Measurements from ENCODE around the gene GALNT2. TPM values are rescaled to one million over a fixed set of nuclear protein-coding genes. Genes with fewer than 3 reads are reported as not detected.

Gene GALNT2
- total RNA-seq, 1 experiment from 2014 or later: 152 TPM

DNA sequence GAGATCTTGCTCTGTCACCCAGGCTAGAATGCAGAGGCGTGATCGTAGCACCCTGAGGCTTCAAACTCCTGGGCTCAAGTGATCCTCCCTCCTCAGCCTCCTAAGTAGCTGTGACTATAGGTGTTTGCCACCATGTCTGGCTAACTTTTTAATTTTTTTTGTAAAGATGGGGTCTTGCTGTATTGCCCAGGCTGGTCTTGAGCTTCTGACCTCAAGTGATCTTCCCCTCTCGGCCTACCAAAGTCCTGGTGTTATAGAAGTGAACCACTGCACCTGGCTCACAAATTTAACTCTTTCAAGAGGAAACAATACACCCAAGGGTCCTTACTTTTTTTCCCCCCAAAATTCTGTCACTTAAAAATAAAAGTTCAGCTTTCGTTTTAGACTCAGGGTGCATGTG, 62.3 kb downstream of the GALNT2 start:
- in situ Hi-C loops (cut with HindIII; ENCODE audit: low pct_unique_long_range_greater_than_20kb, low sequenced_read_pairs): no loop called here
- intact Hi-C loops (cut with micrococcal nuclease; ENCODE audit: unreplicated experiment): no loop called here
- no peak for DNase-seq (ENCODE audit: low read depth, low spot score)
- Histone ChIP-seq H3K4me1 (ENCODE audit: control insufficient read depth, insufficient read depth, low read length) (peaks cover 17% of the 10 kb centered on the region), H3K36me3 (ENCODE audit: control insufficient read depth, insufficient read depth, low read length) (no peaks in the 10 kb centered on the region), H3K27ac (ENCODE audit: low read length) (no peak overlapping the region), H3K4me3 (ENCODE audit: low read depth in 2 of 2, low read length in 2 of 2) (no peak overlapping the region), H3K27me3 (ENCODE audit: control insufficient read depth, insufficient read depth, low read length) (no peaks in the 10 kb centered on the region), H3K9me3 (ENCODE audit: control insufficient read depth, insufficient read depth, low read depth, low read length) (no peaks in the 10 kb centered on the region)
- no TSS peak for BruUV-seq (replicated peaks)
- no peak for ATAC-seq
- CTCF ChIA-PET: no interaction called here
- TF ChIP-seq SIN3A (IDR thresholded peaks at IDR 0.05; ENCODE audit: borderline replicate concordance, insufficient read depth, low read depth, low read length): no peak
- no peak for TF ChIP-seq POLR2AphosphoS5 (IDR thresholded peaks at IDR 0.05; ENCODE audit: low read depth, low read length)
- TF ChIP-seq, protein P1, sequence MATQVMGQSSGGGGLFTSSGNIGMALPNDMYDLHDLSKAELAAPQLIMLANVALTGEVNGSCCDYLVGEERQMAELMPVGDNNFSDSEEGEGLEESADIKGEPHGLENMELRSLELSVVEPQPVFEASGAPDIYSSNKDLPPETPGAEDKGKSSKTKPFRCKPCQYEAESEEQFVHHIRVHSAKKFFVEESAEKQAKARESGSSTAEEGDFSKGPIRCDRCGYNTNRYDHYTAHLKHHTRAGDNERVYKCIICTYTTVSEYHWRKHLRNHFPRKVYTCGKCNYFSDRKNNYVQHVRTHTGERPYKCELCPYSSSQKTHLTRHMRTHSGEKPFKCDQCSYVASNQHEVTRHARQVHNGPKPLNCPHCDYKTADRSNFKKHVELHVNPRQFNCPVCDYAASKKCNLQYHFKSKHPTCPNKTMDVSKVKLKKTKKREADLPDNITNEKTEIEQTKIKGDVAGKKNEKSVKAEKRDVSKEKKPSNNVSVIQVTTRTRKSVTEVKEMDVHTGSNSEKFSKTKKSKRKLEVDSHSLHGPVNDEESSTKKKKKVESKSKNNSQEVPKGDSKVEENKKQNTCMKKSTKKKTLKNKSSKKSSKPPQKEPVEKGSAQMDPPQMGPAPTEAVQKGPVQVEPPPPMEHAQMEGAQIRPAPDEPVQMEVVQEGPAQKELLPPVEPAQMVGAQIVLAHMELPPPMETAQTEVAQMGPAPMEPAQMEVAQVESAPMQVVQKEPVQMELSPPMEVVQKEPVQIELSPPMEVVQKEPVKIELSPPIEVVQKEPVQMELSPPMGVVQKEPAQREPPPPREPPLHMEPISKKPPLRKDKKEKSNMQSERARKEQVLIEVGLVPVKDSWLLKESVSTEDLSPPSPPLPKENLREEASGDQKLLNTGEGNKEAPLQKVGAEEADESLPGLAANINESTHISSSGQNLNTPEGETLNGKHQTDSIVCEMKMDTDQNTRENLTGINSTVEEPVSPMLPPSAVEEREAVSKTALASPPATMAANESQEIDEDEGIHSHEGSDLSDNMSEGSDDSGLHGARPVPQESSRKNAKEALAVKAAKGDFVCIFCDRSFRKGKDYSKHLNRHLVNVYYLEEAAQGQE (IDR thresholded peaks at IDR 0.05; ENCODE audit: insufficient read depth in 1 of 2, low read depth in 2 of 2, low read length in 1 of 2): no peak
- TF ChIP-seq, protein P2, sequence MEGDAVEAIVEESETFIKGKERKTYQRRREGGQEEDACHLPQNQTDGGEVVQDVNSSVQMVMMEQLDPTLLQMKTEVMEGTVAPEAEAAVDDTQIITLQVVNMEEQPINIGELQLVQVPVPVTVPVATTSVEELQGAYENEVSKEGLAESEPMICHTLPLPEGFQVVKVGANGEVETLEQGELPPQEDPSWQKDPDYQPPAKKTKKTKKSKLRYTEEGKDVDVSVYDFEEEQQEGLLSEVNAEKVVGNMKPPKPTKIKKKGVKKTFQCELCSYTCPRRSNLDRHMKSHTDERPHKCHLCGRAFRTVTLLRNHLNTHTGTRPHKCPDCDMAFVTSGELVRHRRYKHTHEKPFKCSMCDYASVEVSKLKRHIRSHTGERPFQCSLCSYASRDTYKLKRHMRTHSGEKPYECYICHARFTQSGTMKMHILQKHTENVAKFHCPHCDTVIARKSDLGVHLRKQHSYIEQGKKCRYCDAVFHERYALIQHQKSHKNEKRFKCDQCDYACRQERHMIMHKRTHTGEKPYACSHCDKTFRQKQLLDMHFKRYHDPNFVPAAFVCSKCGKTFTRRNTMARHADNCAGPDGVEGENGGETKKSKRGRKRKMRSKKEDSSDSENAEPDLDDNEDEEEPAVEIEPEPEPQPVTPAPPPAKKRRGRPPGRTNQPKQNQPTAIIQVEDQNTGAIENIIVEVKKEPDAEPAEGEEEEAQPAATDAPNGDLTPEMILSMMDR (IDR thresholded peaks at IDR 0.05): no peak
- no peak for TF ChIP-seq TCF7L2 (IDR thresholded peaks at IDR 0.05; ENCODE audit: low read depth, low read length)
- POLR2A ChIA-PET: no interaction called here

DNA sequence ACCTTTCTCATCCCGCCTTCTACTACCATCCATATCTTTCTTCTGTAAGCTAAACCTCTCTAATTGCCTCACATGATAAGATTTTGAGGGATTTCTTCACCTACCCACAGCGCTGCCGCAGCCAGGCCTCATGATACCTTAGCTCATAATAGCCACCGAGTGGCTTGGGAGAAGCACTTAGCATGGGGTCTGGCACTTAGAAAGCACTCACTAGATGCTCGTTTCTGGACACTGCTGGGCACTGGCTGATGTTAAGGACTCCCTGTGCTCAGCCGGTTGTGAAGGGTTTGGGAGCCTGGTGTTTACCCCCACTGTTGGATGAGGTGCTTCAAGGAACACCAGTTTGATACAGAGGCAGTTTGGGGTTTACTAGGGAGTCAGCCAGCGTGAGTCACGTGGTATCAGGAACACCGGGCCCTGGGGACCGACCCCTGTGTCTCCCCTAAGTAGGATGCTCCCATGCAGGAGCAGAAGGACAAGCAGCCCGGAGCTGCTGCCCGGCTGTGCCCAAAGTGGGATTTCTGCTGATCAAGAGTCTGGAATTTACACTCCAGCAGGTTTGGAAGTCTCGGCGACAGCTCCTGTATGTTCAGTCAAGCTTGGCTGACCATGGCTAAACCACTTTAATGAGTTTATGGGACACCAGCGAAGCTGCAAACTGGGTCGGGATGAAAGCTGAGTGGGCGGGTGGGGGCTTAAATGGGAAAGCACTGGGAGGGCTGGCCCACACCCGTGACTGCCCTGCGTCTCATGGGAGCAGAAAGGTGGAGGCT, 63.3 kb downstream of the GALNT2 start:
- intact Hi-C loops (cut with micrococcal nuclease; ENCODE audit: unreplicated experiment): no loop called here
- in situ Hi-C loops (cut with HindIII; ENCODE audit: low pct_unique_long_range_greater_than_20kb, low sequenced_read_pairs): no loop called here

More for the DNA sequence above, 63.3 kb downstream of the GALNT2 start:
- Histone ChIP-seq H3K36me3 (ENCODE audit: control insufficient read depth, insufficient read depth, low read length) (no peaks in the 10 kb centered on the region), H3K27ac (ENCODE audit: low read length) (no peak overlapping the region), H3K4me1 (ENCODE audit: control insufficient read depth, insufficient read depth, low read length) (peaks cover 8% of the 10 kb centered on the region; the same call in 1 of the 2 replicates), H3K9me3 (ENCODE audit: control insufficient read depth, insufficient read depth, low read depth, low read length) (no peaks in the 10 kb centered on the region), H3K4me3 (ENCODE audit: low read depth in 2 of 2, low read length in 2 of 2) (no peak overlapping the region), H3K27me3 (ENCODE audit: control insufficient read depth, insufficient read depth, low read length) (no peaks in the 10 kb centered on the region)
- TF ChIP-seq SIN3A (IDR thresholded peaks at IDR 0.05; ENCODE audit: borderline replicate concordance, insufficient read depth, low read depth, low read length) (no peak), POLR2AphosphoS5 (IDR thresholded peaks at IDR 0.05; ENCODE audit: low read depth, low read length) (no peak), TCF7L2 (IDR thresholded peaks at IDR 0.05; ENCODE audit: low read depth, low read length) (no peak)
- TF ChIP-seq, protein P1 (IDR thresholded peaks at IDR 0.05; ENCODE audit: insufficient read depth in 1 of 2, low read depth in 2 of 2, low read length in 1 of 2): no peak
- TF ChIP-seq, protein P2 (IDR thresholded peaks at IDR 0.05): no peak
- POLR2A ChIA-PET: interaction anchor here (0.6 kb wide), 1 partner anchor 1536 kb away, joined by 15 read pairs; no protein-coding TSS in a partner anchor
- BruUV-seq (replicated peaks): no TSS peak
- CTCF ChIA-PET: interaction anchor here (0.5 kb wide), 1 partner anchor 9 kb away, joined by 11 read pairs; no protein-coding TSS in a partner anchor
- no peak for ATAC-seq
- no peak for DNase-seq (ENCODE audit: low read depth, low spot score)
